ENCODE measurements around the gene STAT6. TPM values are rescaled to one million over a fixed set of nuclear protein-coding genes. Genes with fewer than 3 reads are reported as not detected.
"Not testable (repeated sequence)": the region's sequence is repeated elsewhere in the genome, so short reads cannot be mapped to it uniquely, and the experiment has no call there.

Gene STAT6
- total RNA-seq, 1 donor from 2014 or later = 33.8 TPM

GRCh38 chr12:57124261-57124877 lies 13.2 kb upstream of the STAT6 start:
- H3K4me2 ChIP-seq (ENCODE audit: low read length) = no peak overlapping the region
- H3K9me3 Mint-ChIP-seq (ENCODE audit: unreplicated experiment) = no peaks in the 10 kb centered on the region
- no peaks in the 10 kb centered on the region for H3K36me3 ChIP-seq (ENCODE audit: insufficient read depth, low read length)
- H3K9me3 ChIP-seq (ENCODE audit: insufficient read depth, low read depth, low read length) = no peaks in the 10 kb centered on the region
- no peak overlapping the region for H3K4me3 ChIP-seq (ENCODE audit: insufficient read depth, low read depth, low read length)
- H3K4me1 Mint-ChIP-seq (ENCODE audit: low read depth, unreplicated experiment) = peaks cover 2% of the 10 kb centered on the region
- no peak overlapping the region for H2AFZ ChIP-seq (ENCODE audit: low read depth, low read length)
- DNase-seq (ENCODE audit: low read depth) (no peak), FAIRE-seq (no peak)
- H3K27me3 ChIP-seq (ENCODE audit: insufficient read depth, low read length) = no peaks in the 10 kb centered on the region
- H3K36me3 Mint-ChIP-seq (ENCODE audit: low read depth, unreplicated experiment) = peaks cover under 1% of the 10 kb centered on the region
- peaks cover 9% of the 10 kb centered on the region for H3K79me2 ChIP-seq (ENCODE audit: insufficient read depth, low read length)
- no peak overlapping the region for H3K27ac Mint-ChIP-seq (ENCODE audit: unreplicated experiment)
- no peaks in the 10 kb centered on the region for H3K27me3 Mint-ChIP-seq (ENCODE audit: low read depth, unreplicated experiment)
- H3K4me1 ChIP-seq (ENCODE audit: insufficient read depth, low read length) = peaks cover 7% of the 10 kb centered on the region
- no peak overlapping the region for H3K27ac ChIP-seq (ENCODE audit: low read depth, low read length)
- no peaks in the 10 kb centered on the region for H4K20me1 ChIP-seq (ENCODE audit: insufficient read depth, low read length)
- peak; percentile 97 for TF ChIP-seq CTCF (IDR thresholded peaks at IDR 0.05; ENCODE audit: insufficient read depth, low read depth, low read length)
- TF ChIP-seq EZH2 (IDR thresholded peaks at IDR 0.05; ENCODE audit: insufficient read depth, low read length) = no peak
- no peak overlapping the region for H3K4me3 Mint-ChIP-seq (ENCODE audit: unreplicated experiment)
- no peak overlapping the region for H3K9ac ChIP-seq (ENCODE audit: low read length)

- FAIRE-seq = no peak
- Histone ChIP-seq H2AFZ (ENCODE audit: low read depth, low read length) (no peak overlapping the region), H3K9ac (ENCODE audit: low read length) (no peak overlapping the region), H3K4me1 (ENCODE audit: insufficient read depth, low read length) (peaks cover 10% of the 10 kb centered on the region), H4K20me1 (ENCODE audit: insufficient read depth, low read length) (no peaks in the 10 kb centered on the region), H3K27me3 (ENCODE audit: insufficient read depth, low read length) (no peaks in the 10 kb centered on the region), H3K79me2 (ENCODE audit: insufficient read depth, low read length) (peaks cover 3% of the 10 kb centered on the region), H3K9me3 (ENCODE audit: insufficient read depth, low read depth, low read length) (no peaks in the 10 kb centered on the region), H3K27ac (ENCODE audit: low read depth, low read length) (no peak overlapping the region), H3K36me3 (ENCODE audit: insufficient read depth, low read length) (no peaks in the 10 kb centered on the region), H3K4me2 (ENCODE audit: low read length) (no peak overlapping the region), H3K4me3 (ENCODE audit: insufficient read depth, low read depth, low read length) (no peak overlapping the region)
- no peak for DNase-seq (ENCODE audit: low read depth)
- no peak overlapping the region for H3K4me3 Mint-ChIP-seq (ENCODE audit: unreplicated experiment)
- no peak overlapping the region for H3K27ac Mint-ChIP-seq (ENCODE audit: unreplicated experiment)
- H3K9me3 Mint-ChIP-seq (ENCODE audit: unreplicated experiment) = no peaks in the 10 kb centered on the region
- H3K27me3 Mint-ChIP-seq (ENCODE audit: low read depth, unreplicated experiment) = no peaks in the 10 kb centered on the region
- H3K4me1 Mint-ChIP-seq (ENCODE audit: low read depth, unreplicated experiment) = peaks cover 7% of the 10 kb centered on the region
- H3K36me3 Mint-ChIP-seq (ENCODE audit: low read depth, unreplicated experiment) = peaks cover 4% of the 10 kb centered on the region
- TF ChIP-seq CTCF (IDR thresholded peaks at IDR 0.05; ENCODE audit: insufficient read depth, low read depth, low read length) = no peak
- TF ChIP-seq EZH2 (IDR thresholded peaks at IDR 0.05; ENCODE audit: insufficient read depth, low read length) = no peak
These were observed 12.7 kb upstream of the STAT6 start for GRCh38 chr12:57123813-57124212.

- H3K27me3 Mint-ChIP-seq (ENCODE audit: low read depth, unreplicated experiment); DNase-seq (ENCODE audit: low read depth); H3K27me3 ChIP-seq (ENCODE audit: insufficient read depth, low read length); H3K36me3 Mint-ChIP-seq (ENCODE audit: low read depth, unreplicated experiment); H3K27ac Mint-ChIP-seq (ENCODE audit: unreplicated experiment); H3K9me3 Mint-ChIP-seq (ENCODE audit: unreplicated experiment); FAIRE-seq; H2AFZ ChIP-seq (ENCODE audit: low read depth, low read length); H3K27ac ChIP-seq (ENCODE audit: low read depth, low read length); H3K4me3 ChIP-seq (ENCODE audit: insufficient read depth, low read depth, low read length); H3K4me3 Mint-ChIP-seq (ENCODE audit: unreplicated experiment); H3K36me3 ChIP-seq (ENCODE audit: insufficient read depth, low read length); H3K4me2 ChIP-seq (ENCODE audit: low read length); H4K20me1 ChIP-seq (ENCODE audit: insufficient read depth, low read length); H3K4me1 ChIP-seq (ENCODE audit: insufficient read depth, low read length); H3K9me3 ChIP-seq (ENCODE audit: insufficient read depth, low read depth, low read length); H3K79me2 ChIP-seq (ENCODE audit: insufficient read depth, low read length); H3K9ac ChIP-seq (ENCODE audit: low read length): not testable (repeated sequence)
- H3K4me1 Mint-ChIP-seq (ENCODE audit: low read depth, unreplicated experiment) = peaks cover 10% of the 10 kb centered on the region
These were observed 9.6 kb upstream of the STAT6 start for GRCh38 chr12:57120718-57121117.

Data from astrocyte (in vitro differentiated cells and primary cell).